Measurements from ENCODE around the gene GLIS2.

Gene GLIS2

GRCh38 chr16:4298761-4299522, 16.9 kb upstream of the GLIS2 start:
- DNase-seq = no peak

GRCh38 chr16:4301177-4301576, 14.7 kb upstream of the GLIS2 start:
- no peak for DNase-seq

- no peak for DNase-seq
Measured at GRCh38 chr16:4301968-4302367, 13.9 kb upstream of the GLIS2 start.

- DNase-seq = no peak
Measured at GRCh38 chr16:4303973-4304372, 11.9 kb upstream of the GLIS2 start.

GRCh38 chr16:4306470-4307214, 9.2 kb upstream of the GLIS2 start:
- DNase-seq = no peak

- peak; percentile 63 for DNase-seq
Measured at GRCh38 chr16:4307215-4308037, 8.4 kb upstream of the GLIS2 start.

- no peak for DNase-seq
Measured at GRCh38 chr16:4309102-4309832, 6.6 kb upstream of the GLIS2 start.

- DNase-seq = no peak
Measured at GRCh38 chr16:4309833-4310266, 6.0 kb upstream of the GLIS2 start.

GRCh38 chr16:4313563-4314531, 2.0 kb upstream of the GLIS2 start:
- no peak for DNase-seq

- DNase-seq = no peak
Measured at GRCh38 chr16:4314532-4315185, 1.2 kb upstream of the GLIS2 start.

- DNase-seq = no peak
Measured at GRCh38 chr16:4316108-4316863, 419 bp downstream of the GLIS2 start.

GRCh38 chr16:4316864-4317531, 1.1 kb downstream of the GLIS2 start:
- DNase-seq = no peak

GRCh38 chr16:4317532-4318450, 1.9 kb downstream of the GLIS2 start:
- DNase-seq = no peak

GRCh38 chr16:4318451-4318910, 2.6 kb downstream of the GLIS2 start:
- DNase-seq = no peak

- no peak for DNase-seq
Measured at GRCh38 chr16:4318967-4319366, 3.1 kb downstream of the GLIS2 start.

- no peak for DNase-seq
Measured at GRCh38 chr16:4319454-4320421, 3.9 kb downstream of the GLIS2 start.

- DNase-seq = no peak
Measured at GRCh38 chr16:4320571-4321137, 4.8 kb downstream of the GLIS2 start.
